AG09309 (cell line): ENCODE results near the gene AP4S1.

ENCODE experiments used
- DNase-seq: peaks from one replicate; pipeline ENCODE4 v3.0.0-alpha.2; 2010; ENCODE audit warnings: low read depth
- H3K4me3 ChIP-seq: 2 replicates; pipeline ENCODE4 v1.5.1; 2011; ENCODE audit warnings: mild to moderate bottlenecking, low read depth, low read length, moderate library complexity; ENCODE audit not compliant: control insufficient read depth
- CTCF ChIP-seq: IDR thresholded peaks from 2 replicates; pipeline ENCODE4 v1.5.1; 2011; ENCODE audit warnings: mild to moderate bottlenecking, low read depth, low read length, inconsistent platforms; ENCODE audit not compliant: insufficient read depth, control insufficient read depth; ENCODE audit errors: missing control alignments

The AP4S1 gene

GRCh38 chr14:31020834-31021575 is 4.4 kb upstream of the AP4S1 start:
- no peak for TF ChIP-seq CTCF
- no peak overlapping the region for H3K4me3 ChIP-seq
- no peak for DNase-seq

DNA sequence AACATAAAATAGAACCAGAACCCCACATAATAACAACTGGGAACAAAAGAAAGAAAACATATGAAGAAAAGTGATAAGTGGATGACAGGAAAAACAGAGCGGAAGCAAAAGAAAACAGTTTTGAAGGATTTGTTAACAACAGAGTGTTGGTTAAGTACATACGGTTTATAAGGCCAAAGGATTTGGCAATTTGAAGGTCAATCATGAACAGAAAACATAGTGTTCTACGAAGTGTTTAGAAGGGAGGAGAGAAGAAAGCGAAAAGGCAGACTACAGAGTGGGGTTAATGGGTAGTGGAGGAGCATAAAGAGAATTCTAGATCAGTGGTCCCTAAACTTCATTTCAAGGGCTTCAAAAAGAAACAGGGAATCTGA is 3.9 kb upstream of the AP4S1 start:
- no peak for DNase-seq
- no peak for TF ChIP-seq CTCF
- no peak overlapping the region for H3K4me3 ChIP-seq

DNA sequence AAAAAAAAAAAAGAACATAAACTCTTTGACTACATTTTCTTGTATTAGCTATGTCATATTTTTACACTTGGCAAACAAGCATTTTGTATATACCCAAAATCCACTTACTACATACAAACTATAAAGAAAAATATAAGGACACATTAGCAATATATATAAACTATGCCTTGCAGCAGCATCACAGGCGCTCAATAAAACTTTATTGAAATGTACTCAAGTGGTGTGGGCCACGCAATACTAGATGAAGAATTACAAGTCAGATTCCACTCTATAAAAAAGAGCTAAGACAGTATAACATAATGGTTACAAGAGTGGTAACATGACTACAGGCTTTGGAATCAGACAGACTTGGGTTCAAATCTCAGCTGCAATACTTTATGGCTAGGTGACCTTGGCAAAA is 3.1 kb upstream of the AP4S1 start:
- no peak for DNase-seq
- H3K4me3 ChIP-seq, result no peak overlapping the region
- no peak for TF ChIP-seq CTCF

GRCh38 chr14:31024010-31024480 is 1.4 kb upstream of the AP4S1 start:
- no peak overlapping the region for H3K4me3 ChIP-seq
- no peak for TF ChIP-seq CTCF
- no peak for DNase-seq

DNA sequence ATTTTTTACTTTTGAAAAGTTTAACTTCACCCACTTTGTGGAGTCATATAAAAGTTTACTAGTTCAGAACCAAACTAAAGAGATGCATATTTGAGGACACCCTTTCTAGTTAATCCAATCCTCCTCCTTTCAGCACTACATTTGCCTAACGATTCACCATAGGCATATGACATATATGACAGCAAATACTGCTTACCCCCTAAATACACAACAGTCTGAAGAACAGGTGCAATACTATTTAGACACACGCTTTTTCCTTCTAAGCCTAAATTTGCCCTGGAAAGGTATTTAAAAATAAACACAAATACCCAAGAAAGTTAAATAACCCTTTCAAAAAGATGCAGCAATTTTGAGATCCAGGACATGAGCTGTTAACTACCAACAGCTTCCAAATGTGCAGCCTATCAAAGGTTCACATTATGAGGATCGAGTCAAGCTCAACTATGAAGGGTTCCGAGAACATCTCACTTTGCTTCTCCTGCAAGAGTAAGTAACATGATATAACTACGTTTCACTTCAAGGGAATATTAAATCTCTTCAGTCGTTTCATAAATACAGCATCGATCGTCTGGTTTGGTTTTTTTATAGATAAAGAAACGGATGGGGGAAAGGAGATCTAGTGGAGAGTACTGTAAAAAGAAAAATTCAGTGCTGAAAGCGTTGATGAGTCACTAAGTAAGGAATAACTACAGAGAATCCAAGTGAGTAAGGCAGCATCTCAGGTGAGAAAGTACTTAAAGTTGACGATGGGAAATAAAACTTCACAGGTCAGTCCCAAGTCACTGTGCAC is 677 bp upstream of the AP4S1 start:
- DNase-seq, result peak; percentile 3
- no peak for TF ChIP-seq CTCF
- peak overlapping the region; percentile 84 for H3K4me3 ChIP-seq

DNA sequence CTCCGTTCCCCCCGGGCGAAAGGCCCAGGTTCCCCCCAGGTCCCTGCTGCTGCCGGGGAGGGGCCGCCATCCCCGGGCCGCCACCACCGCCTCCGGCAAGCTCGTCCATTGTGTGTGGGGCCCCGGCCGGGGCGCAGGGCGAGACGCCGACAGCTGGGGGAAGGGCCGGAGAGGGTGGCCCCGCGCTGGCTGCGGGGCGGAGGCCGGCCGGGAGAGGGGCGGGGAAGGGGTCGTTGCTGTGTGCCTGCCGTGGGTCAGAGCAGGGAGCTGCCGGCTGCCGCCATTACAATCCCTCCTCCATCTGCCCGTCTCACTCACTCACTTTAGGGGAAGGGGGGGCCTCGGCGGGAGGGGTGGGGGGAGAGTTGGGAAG is 614 bp downstream of the AP4S1 start, which contains the start of gene STRN3:
Gene STRN3, minus strand, starts transcription at position 303 of the 373 bp plus-strand sequence. Its CDS starts 194 bp downstream, at position 109.
- no peak for TF ChIP-seq CTCF
- no peak for DNase-seq
- H3K4me3 ChIP-seq, result peak within 1 kb of the TSS; percentile 84
